Hematopoietic multipotent progenitor cell treated with erythropoietin and hydrocortisone succinate and interleukin-3 and kit ligand, for 8 days (in vitro differentiated cells): ENCODE measurements around the gene MAP6.

Experiments
- DNase-seq: peaks from one replicate; pipeline ENCODE4 v3.0.0-alpha.2; 2015

MAP6 gene

GRCh38 chr11:75665990-75666389 is 2.8 kb downstream of the MAP6 start:
- DNase-seq: no peak

DNA sequence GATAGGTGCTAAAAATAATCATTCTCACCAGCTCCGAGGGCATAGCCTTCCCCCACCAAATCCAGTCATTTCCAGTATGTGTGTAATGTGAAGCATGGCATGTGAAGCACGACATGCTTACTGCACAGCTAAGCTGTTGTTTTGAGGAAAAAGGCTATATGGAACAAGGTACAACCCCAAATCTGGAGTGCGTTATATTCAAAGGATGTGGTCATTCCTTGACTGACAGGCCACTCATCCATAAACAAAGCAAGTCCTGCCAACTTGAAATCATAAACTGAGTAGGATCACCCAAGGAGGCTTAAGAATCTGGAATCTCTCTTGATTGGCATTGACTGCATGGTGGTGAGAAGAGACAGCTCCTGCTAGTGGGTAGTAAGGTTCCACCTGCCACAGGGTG is 3.7 kb downstream of the MAP6 start:
- DNase-seq: no peak

- DNase-seq: no peak
Measured at GRCh38 chr11:75664389-75664788, 4.4 kb downstream of the MAP6 start.

- no peak for DNase-seq
Measured at GRCh38 chr11:75663808-75664207, 5.0 kb downstream of the MAP6 start.

- DNase-seq: no peak
Measured at GRCh38 chr11:75659836-75660235, 9.0 kb downstream of the MAP6 start.

DNA sequence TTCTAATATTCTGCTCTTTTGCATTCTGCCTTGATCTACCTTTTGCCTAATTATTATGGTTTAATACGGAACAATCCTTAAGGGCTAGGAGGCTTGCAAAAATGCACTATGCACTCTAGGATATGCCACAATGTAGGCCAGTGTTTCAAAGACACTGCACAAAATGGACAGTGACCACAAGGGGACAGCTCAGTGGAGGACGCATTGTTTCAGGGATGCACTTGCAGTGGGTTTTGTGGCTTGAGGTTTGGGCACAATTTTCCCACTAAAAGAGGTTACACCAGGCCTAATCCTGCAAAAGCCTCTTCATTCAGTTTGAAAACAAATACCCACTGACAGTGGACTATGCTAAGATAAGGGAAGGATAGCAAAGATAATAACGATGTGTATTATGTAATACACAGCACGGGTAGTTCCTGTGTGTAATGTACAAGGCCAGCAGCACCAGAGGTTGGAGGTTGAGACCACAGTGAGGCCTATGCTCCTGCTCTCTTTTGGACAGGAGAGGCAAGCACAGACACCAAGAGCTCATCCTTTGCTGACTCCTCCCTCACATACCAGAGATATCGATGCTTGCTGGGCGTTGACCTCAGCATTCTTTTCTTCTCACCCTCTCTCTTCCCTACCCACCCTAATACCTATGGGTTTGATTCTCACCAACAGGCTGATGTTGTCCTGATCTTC is 12.7 kb downstream of the MAP6 start:
- no peak for DNase-seq

DNA sequence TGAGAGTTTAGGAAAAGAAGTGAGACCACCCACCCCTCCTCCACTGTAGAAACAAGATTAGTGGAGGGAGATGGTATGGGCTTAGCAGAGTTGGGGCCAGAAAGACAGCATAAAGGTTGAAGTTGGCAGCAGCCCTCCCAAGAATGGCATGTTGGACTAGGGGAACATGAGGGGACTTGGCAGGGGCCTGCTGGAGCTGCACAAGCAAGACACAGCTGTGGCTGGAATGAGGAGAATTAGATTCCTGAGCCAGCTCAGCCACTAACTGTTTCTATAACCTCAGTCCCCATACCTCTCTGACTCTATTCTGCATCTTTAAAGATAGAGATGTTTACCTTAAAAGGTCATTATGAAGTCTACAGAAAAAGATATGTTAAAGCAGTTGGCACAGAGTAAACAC is 13.2 kb downstream of the MAP6 start:
- DNase-seq: no peak

DNA sequence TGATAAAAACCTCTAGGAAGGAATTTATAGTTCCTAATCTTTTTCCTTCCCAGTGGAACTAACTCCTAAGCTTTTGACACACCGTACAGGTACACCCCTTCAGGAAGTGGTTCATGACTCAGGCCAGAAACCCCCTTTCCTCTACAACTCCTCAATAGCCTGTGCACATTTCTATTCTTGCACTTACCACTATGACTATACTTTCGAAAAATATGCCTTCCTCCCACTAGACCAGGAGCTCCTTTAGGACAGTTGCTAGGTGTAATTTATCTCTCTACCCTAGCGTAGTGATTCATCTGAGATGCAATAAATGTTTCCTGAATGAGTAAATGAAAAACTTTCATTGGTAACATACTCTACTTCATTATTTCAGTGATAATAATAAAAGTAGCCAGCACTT is 14.5 kb downstream of the MAP6 start:
- no peak for DNase-seq

GRCh38 chr11:75653532-75653931 is 15.3 kb downstream of the MAP6 start:
- DNase-seq: no peak

- no peak for DNase-seq
Measured at GRCh38 chr11:75652936-75653335, 15.9 kb downstream of the MAP6 start.

DNA sequence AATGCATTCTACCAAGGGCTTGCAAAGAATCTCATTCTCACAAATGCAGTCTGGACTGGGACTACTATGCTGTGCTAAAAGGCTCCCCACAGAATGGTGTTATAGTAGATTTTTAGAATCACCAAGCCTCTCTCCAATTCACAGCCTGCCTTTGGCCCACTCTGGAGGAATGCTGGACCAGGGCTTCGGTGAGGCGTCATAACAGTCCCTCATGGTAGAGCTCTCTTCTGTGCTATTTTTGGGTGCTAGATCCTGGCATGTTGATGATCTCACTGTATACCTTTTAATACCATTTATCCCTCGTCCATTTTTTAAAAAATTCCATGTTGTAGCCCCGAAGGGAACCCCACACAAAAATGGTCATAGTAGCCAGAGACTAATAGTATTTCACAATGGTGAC is 17.6 kb downstream of the MAP6 start:
- DNase-seq: no peak

- no peak for DNase-seq
Measured at GRCh38 chr11:75650167-75650723, 18.6 kb downstream of the MAP6 start.

DNA sequence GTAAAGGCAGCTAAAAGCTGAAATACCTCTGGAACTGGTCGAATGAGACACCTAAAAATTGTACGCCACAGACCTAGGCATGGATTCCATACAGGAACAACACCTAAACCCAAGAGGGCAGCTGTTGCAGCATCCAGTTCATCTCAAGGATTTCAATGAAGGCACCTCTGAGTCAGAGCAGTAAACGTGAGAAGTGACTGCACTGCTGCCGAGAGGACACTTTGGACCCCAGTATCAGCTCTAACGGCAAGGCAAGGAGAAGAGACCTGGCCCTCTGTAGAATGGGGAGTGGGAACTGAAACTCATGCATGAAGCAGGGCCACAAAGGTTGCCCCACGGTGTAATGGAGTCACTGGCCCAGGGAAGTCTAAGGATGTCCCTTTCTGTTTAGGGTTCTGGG is 23.9 kb downstream of the MAP6 start:
- no peak for DNase-seq

DNA sequence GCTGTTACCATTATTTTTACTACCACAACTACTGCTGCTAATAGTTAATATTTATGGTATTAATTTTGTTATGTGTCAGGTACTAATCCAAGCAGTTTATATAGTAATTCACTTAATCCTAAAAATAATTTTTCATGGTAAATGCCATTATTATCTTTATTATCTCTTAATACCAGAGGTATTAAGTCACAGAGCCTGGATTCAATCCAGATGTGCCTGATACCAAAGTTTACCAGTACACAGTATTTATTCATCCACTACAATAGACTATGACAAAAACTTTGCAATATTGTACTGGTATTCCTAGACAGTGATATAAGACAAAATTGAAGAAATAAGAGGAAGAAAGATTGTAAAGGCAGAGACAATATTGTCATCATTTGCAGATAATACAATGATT is 24.5 kb downstream of the MAP6 start:
- DNase-seq: no peak

DNA sequence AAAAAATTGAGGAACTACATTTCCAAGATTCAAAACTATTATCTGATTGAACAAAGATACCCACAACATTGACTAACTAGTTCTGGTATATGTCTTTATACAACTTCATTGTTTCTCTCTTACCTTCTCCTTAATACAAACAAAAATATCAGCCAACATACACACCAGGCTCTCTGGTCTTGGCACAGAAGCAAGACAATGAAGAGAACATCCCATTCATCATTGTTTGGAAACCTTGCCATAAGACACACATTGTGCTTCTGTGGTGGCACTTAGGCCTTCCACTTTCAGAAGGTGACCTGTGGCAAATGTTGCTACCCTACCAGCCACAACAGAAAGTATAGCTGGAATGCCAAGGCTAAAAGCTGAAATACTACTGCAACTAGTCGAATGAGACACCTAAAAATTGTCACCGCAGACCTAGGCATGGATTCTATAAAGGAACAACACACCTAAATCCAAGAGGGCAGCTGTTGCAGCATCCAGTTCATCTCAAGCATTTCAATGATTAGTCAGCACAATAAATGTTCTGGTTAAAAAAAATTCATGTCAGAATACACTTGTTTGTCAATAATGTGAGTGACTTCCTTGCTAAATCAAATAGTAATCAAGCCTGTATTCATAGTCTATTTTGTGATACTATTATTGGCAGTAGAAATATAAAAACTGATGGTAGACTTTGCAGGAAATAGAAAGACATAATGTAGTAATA is 26.3 kb downstream of the MAP6 start:
- DNase-seq: no peak

DNA sequence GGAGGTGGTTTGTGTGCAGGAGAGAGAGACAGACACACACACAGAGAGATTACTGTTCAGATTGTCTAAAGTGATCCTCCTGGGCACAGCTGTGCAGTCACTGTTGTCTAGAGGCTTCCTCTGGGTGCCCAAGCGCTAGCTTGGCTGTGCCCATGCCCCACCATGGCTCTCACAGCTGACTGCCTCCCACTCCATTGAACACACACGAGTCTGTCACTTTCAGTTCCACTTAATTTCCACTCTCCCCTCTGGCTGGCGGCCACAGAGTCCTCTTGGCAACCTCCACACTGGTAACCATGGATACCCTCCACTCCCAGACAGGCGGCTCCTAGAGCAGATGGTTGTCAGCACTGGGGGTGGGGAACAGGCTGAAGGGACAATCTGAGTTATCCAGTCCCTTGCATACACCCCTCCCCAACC is 29.1 kb downstream of the MAP6 start:
- DNase-seq: peak; percentile 70

GRCh38 chr11:75637998-75638397 is 30.8 kb downstream of the MAP6 start:
- DNase-seq: no peak

- peak; percentile 42 for DNase-seq
Measured at GRCh38 chr11:75635066-75635862, 33.6 kb downstream of the MAP6 start.

- no peak for DNase-seq
Measured at GRCh38 chr11:75633409-75634066, 35.3 kb downstream of the MAP6 start.

GRCh38 chr11:75632962-75633361 is 35.9 kb downstream of the MAP6 start:
- no peak for DNase-seq

- peak; percentile 72 for DNase-seq
Measured at GRCh38 chr11:75632450-75632849, 36.4 kb downstream of the MAP6 start.

DNA sequence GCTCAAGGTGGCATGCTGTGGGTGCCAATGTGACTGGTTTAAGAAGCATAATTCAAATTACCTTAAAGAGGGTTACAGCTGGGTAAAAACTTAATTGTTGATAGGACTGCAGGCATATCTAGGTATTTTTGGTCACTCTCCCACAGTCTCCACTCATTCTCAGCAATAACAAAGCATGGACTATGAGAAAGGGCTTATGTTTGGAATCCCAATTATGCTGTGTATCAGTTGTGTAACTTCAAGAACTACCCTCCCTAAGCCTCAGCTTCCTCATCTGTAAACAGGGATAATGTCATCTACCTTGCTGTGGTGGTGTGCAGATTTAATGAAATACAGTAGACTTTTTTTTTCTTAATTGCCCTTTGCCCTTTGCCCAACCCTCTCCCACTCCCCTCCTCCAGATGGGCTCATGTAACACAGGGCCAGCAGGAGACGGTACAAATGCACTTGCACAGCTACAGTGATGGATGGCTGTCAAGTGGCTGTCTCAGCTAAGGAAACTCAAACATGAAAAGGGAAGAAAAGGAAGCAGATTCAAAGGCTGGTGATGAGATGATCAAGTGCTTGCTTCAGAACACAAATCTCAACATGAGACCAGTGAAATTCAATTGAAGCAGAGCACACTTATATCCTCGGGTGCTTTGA is 37.6 kb downstream of the MAP6 start:
- DNase-seq: no peak
